ENCODE results near the gene CAPG.
"Not testable (repeated sequence)": the region's sequence is repeated elsewhere in the genome, so short reads cannot be mapped to it uniquely, and the experiment has no call there.

Gene CAPG, protein sequence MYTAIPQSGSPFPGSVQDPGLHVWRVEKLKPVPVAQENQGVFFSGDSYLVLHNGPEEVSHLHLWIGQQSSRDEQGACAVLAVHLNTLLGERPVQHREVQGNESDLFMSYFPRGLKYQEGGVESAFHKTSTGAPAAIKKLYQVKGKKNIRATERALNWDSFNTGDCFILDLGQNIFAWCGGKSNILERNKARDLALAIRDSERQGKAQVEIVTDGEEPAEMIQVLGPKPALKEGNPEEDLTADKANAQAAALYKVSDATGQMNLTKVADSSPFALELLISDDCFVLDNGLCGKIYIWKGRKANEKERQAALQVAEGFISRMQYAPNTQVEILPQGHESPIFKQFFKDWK

DNA sequence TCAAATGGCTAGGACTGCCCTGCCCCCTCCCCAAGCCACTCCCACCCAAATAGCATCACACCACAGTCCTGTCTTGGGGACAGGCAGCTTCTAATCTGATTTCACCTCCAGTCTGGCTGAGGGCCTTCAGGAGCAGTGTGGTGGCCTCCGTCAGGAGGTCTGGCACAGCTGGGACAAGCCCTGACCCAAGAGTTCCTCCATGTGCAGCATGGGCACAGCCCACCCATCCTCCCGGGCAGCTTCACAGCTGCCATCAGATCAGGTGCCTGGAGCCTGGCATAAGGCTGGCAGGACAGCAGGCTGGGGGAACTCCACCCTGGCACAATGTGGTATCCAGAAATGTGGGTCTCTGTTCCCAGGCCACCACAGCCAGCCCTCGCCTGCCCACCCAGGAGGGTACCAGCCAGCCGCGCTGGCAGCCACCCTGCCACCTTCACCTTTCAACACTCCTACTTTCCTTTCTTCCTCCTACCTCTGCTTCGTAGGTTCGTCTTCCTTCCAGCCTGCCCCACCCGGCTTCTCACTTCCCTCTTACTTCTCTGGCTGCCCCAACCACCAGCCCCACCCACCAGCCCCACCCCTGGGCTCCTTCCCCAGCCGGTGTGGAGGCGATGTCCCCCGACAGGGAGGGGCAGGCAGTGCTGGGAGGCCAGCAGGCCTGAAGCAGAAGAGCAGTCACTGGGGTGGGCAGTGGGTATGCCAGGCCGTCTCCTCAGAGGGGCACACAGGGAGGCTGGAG, at the start of gene CAPG:
CAPG (minus strand) TSS at position 522 of the 739 bp plus-strand sequence. CDS start 8,221 bp downstream, outside the sequence.
- DNase-seq: peak; percentile 68

DNA sequence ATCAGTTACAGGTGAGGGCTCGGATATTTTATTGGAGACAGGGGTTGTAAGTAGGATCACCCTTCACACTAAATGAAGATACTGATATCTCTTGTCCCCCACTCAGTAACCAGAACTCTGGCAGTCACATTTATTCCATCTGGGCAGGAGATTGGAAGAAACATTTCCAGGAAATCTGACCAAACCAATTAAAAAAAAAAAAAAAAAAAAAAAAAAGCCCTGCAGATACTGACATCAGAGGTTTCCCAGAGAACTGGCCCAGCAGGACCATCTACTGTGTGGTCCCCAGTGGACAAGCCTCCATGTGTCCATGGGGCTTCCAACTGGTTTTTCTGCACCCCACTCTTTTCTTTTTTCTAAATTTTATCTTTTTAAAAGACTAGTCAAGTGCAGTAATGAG, 49.6 kb upstream of the CAPG start:
- DNase-seq: no peak

DNA sequence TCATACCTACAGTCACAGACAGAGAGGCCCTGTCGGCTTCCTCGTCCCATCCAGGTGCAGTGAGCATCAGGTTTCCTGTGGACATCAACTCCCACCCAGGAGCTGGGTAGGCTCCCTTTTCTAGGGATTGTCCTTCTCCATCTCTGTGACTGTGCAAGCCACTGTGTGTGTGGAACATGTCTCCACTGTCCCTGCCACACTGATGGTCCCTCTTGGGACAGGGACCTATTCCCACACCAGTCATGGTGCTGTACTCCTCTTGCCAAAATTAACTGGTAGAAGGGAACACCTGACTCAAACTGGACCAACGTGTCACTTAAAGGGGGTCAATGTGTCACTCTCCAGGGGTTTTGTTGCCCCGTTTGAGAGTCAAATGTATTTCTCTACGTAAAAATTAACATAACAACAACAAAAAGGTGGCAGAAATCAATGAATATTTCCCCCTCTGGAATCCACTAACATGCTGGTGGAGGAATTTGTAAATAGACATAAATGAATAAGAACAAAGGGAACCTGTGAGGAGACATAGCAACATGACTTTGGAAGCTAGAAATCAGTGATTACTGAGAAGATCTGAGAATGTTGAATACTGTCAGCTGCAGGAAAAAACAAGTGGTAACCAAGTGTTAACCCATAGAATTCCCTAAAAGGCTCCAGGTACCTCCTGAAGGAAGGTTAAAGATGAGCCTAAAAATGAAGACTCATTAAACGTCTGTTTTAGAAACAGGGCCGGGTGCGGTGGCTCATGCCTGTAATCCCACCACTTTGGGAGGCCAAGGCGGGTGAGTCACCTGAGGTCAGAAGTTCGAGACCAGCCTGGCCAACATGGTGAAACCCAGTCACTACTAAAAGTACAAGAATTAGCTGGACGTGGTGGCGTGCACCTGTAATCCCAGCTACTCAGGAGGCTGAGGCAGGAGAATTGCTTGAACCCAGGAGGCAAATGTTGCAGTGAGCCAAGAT, 48.7 kb upstream of the CAPG start:
- no peak for DNase-seq

DNA sequence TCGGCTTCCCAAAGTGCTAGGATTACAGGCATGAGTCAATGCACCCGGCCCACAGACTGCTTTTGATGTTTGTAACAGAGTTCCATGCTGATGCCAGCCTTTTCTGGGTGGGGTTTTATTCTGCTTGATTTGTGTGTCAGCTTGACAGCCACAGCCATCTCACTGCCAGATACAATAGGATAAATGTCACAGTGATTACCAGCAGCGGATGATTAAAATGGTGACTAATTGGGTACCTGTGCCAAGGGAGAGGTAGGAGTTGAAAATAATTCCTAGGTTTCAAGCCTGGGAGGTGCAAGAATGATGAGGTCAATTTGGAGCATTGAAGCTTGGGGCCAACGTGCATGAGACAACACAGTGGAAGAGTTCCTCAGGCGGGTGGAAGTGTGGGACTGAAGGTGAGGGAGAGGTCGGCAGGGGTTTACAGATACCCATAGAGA, 47.7 kb upstream of the CAPG start:
- DNase-seq: no peak

DNA sequence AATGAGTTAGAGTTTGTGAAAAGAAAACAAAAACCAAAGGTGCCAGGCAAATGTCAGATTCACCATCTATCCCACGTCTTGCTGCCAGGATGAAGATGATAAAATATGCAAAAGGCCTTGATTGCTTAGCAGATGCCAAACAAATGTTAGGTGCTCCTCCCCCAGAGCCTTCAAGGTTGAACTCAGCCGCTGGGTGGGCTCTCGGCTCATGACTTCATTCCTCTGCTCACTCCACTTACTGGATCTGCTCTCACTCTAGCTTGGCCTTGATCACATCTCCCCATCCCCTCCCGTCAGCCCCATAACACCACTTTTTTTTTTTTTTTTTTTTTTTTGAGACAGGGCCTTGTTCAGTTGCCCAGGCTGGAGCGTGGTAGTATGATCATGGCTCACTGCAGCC, 46.9 kb upstream of the CAPG start:
- DNase-seq: no peak

DNA sequence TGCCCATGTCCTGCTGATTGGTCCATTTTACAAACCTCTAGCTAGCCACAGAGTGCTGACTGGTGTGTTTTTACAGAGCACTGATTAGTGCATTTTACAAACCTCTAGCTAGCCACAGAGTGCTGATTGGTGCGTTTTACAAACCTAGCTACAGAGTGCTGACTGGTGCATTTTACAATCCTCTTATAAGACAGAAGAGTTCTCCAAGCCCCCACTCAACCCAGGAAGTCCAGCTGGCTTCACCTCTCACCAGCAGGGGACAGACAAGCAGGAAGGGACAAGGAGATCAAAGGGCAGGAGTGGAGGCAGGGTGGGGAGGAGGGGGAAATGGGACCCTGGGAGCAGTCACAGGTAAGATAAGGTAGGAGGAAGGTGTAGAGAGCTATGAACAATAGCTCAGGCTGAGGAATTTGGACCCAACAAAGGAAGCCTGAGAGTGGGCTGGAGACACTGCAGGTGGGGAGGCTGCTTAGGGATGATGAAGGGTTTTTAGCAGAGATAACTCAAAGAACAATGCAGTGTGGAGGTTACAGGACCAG, 45.5 kb upstream of the CAPG start:
- no peak for DNase-seq

DNA sequence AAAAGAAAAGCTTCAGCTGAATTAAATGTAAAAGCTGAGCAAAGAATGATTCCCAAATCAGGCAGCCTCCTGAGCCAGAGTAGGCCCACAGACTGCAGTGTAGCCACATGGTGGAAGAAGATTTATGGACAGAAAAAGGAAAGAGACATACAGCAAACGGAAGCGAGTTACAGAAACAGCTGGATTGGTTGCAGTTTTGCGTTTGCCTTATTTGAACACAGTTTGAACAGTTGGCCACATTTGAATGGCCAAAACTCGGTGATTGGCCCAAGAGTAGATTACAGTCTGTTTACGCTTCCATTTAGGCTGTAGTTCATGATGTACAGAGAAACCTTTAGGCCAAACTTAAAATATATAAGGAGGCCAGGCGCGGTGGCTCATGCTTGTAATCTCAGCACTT, 43.4 kb upstream of the CAPG start:
- no peak for DNase-seq

DNA sequence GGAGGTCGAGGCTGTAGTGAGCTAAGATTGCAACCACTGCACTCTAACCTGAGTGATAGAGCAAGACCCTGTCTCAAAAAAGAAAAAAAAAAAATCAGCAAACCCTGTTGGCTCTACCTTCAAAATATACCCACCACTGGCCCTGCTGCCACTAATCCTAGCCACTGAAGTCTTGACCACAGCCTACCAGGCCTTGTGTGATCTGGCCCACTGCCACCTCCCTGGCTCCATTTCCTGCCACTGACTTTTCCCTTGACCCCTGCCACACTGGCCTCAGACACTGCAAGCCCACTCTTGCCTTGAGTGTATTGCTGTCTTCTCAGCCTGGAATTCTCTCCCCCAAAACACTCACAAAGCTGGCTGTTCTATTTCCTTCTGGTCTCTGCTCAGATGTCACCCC, 42.1 kb upstream of the CAPG start:
- no peak for DNase-seq

DNA sequence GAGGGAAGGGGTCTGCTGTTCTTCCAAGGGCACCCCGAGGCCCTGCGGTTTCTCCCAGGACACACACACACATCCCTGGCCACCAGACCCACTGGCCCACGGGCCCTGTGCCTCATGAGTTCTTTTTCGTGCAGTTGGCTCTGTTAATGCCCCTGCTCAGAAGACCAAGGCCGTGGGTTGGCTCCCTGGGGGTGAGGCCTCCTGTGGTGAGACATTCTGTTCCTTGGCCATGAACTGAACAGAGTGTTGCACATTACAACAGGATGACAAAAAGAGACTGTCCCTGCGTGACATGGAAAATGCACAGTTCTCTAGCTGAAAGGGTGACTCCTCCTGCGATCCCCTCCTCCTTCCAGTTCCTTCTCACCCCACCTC, 39.0 kb upstream of the CAPG start:
- DNase-seq: no peak

DNA sequence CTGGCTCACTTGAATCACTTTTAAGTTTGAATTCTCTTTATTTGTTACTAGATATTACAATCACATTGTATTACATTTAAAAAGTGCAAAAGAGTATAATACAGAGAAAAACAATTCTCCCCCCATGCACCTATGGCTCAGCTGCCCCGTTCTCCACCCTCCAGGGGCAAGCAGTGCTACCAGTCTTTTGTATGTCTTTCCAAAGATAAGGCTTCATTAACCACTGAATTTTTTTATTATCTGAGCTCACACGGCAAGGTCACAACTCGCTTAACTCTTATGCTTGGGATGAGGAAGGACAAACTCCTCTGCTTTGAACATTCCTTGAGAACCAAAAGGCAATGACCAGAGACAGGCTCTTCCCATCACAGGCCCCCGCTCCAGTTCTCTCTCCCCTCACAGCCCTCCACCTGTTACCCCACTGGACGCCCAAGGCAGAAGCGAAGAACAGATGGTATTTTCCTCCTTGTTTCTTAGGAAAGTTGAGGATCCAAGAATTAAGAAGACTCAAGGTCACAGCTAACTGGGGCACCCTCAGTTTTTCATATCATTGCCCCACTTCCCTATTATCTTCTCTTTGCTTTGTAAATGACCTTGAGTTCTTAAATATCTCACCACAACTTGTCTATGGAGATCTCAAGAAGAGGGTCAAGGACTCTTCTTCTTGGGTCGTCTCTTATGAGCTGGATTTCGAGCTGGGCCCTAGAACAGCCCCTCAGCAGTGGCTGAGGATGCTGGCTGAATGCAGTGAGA, 38.5 kb upstream of the CAPG start:
- DNase-seq: no peak

DNA sequence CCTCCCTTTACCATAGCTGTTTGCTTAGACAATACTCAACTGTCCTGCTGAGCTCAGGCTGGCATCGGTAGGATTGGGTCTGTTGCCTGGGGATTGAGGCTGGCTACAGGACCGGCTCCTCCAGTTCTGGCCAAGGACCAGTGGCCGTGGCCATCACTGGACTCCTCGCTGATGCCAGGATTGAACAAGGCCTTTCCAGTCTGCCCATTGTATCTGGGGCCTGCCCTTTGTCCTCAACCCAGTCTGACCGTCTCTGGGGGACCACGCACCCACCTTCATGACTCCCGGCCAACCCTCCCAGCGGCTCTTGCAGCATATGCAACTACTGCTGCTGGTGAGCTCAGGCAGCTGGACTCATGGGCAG, 37.0 kb upstream of the CAPG start:
- DNase-seq: no peak

DNA sequence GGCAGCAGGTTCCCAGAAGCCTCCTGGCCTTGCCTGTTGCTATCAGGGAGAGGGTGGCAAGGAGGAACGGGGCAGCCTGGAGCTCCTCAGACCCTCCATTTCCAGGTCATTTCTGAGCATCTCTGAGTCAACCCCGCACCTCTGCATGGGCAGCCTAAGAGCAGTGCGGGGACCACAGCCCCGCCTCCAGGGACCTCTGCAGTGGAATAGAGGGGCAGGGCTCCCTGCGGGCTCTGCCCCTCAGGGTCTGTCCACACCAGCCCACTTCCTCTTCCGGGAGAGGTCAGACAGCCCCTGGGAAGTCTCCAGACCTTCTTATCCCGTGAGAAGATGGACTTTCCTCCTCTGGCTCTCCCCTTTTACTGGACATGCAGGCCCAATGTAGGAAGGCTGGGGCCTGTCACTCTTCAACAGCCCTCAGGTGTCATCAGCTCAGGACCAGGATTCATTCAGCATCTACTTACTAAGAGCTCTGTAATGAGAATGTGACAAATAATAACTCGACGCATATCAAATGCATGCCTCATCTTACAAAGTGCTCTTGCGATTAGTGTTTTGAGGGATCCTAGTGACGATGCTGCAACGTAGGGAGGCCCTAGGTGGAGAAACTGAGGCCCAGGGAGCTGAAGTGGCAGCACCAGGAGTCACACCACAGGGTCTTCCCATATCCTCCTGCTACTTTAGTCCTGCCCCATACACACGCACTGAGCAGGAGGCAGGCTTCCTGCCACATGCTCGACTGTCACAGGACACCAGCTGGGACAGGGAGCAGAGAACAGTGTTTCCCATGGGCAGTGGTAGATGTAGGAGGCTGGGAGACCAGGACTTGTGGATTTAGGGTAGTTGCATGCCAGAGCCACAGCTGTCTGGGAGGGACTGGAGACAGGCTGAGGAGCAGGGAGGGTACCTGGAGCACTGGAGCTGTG, 36.4 kb upstream of the CAPG start:
- DNase-seq: no peak

DNA sequence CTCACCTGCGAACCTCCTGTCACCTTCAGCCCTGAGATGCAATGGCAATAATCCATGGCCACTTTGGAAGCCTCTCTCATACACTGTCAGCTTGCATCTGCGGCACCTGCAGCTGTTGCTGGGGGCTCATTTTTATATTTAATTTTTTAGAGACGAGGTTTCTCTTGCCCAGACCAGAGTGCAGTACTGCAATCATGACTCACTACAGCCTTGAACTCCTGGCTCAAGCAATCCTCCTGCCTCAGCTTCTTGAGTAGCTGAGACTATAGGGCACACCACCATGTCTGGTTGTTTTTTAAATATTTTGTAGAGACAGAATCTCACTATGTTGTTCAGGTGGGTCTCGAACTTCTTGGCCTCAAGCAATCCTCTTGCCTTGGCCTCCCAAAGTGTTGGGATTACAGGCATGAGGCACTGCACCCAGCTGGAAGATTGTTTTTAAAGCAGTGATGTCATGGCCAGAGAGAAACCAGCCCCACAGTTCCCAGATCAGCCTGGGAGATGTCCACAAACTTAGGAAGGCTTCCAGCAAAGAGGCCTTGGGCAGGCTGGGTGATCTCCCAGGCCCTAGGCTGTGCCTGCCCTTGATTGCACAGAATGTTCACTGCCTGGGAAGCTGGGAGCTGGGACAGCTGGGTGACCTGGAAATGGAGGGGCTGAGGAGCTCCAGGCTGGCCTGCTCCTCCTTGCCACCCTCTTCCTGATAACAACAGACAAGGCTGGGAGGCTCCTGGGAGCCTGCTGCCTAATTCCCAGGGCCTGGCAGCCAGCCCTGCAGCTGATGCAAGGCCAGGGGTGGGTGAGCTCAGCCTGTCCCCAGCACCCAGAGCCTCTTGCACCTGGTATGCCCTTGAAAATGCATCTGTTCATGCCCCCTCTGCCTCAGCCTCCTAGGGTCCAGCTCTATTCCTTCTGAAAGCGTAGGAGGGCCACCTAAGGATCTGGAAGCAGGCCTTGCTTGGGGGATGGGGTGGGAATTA, 35.4 kb upstream of the CAPG start:
- DNase-seq: no peak

DNA sequence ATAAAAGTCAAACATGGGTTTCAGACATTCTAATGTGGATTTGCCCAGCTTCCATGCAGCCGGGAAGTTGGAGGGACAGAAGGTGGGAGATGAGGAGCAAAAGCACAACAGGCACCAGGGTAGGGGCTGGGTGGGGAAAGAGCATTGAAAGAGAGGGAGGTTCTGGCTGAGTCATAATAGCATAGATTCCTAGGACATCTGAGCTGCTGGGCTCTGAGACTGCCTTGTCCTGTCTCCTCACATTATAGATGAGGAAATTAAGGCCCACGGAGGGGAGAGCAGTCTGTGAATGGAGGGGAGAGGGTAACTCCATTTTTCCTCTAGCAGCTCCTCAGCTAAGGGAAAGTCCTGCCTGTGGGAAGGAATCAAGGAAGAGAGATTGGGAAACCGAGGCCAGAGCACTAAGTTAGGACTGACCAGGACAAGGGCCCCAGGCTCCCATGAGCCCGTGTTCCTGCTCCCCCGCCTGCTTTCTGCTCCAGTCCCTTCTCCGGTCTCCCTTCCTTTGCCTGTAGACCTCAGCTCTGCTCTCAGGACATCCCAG, 34.5 kb upstream of the CAPG start:
- no peak for DNase-seq

DNA sequence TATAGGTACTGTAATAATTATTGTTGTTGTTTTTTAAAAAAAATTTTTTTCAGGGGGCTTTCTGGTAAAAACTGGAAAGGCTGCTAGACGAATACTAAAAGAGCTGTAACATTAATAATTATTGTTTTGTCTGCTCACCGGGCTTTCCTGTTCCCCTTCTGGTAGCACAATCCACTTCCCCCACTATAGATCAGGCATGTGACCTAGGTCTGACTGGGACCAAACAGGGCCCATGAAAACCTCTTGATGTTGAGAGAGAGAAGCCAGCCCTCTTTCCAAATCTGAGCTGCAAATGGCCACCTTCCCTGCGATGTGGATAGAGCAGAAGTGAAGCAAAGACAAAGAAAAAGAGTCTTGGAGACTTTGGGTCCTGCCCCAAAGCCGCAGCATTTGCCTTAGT, 31.7 kb upstream of the CAPG start:
- no peak for DNase-seq

DNA sequence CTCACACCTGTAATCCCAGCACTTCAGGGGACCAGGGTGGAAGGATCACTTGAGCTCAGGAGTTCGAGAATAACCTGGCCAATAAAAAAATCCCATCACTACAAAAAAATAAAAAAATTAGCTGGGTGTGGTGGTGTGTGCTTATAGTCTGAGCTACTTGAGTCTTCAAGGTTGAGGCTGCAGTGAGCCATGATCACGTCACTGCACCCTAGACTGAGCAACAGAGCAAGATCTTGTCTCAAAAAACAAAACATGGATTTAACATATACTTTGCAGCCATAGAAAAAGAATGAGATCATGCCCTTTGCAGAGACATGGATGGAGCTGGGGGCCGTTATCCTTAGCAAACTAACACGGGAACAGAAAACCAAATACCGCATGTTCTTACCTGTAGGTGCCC, 30.6 kb upstream of the CAPG start:
- no peak for DNase-seq

DNA sequence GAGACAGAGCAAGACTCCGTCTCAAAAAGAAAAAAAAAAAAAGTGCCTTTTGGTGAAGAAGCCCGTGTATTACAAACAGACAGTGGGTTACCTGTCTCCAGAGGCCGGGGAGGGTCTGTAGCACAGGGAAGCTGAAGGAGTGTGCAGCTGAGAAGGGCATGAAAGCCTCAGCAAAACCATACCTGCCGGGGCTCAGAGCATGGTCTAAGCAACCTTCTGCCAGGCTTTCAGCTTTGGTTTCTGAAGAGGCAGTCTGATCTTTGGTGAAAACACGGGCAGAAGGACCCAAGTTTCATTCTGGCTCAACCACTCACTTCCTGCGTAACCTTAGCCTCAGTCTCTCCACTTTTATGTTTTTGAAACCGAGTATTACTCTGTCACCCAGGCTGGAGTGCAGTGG, 29.8 kb upstream of the CAPG start:
- no peak for DNase-seq

DNA sequence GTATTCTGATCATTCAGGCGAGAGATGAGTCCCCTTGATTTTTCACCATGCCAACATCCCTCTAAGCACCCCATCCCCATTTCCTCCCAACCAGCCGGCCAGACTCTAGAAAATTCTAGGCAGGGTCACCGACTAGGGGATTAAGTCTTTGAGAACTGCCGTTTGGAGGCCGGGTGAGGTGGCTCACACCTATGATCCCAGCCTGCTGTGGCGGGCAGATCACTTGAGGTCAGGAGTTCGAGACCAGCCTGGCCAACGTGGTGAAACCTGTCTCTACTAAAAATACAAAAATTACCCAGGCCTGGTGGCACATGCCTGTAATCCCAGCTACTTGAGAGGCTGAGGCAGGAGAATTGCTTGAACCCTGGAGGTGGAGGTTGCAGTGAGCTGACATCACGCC, 29.4 kb upstream of the CAPG start:
- DNase-seq: not testable (repeated sequence)

DNA sequence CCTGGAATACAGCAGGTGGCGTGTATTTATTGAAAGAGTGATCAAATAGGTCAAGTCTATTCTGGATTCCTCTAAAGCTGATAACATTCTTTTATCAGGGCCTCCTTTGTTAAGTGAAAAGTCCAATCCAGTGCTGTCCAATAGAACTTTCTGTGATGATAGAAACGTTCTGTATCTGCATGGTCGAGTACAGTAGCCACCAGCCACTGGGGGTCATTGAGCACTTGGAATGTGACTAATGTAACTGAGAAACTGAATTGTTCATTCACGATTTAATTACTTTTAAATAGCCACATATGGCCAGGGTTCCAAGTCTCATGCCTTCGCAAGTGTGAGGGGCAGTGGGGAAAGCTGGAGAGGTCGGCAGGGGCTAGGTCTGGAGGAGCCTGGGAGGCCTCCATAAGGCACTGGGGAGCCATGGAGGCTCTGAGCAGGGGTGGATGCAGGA, 28.9 kb upstream of the CAPG start:
- DNase-seq: no peak

All from CD4-positive, alpha-beta T cell treated with Interferon gamma for 1 hour (primary cell).